Brain microvascular endothelial cell (primary cell): Measurements from ENCODE around the gene RCBTB1.
A peak's percentile ranks its signal among the peaks of the same experiment; 100 is the strongest.

ENCODE experiments used
- DNase-seq: peaks from one replicate; pipeline ENCODE4 v3.0.0-alpha.2; 2020
- H3K27ac ChIP-seq: fragments of 250-450 bp; sonication (Bioruptor Pico); 2 replicates; pipeline ENCODE4 v1.5.1; 2020; ENCODE audit warnings: mild to moderate bottlenecking, moderate library complexity
- H3K27me3 ChIP-seq: fragments of 250-450 bp; sonication (Bioruptor Pico); replicated peaks from 2 replicates; pipeline ENCODE4 v1.5.1; 2020; ENCODE audit warnings: mild to moderate bottlenecking
- H3K36me3 ChIP-seq: fragments of 250-450 bp; sonication (Bioruptor Pico); replicated peaks from 2 replicates; pipeline ENCODE4 v1.5.1; 2020; ENCODE audit warnings: mild to moderate bottlenecking
- H3K4me3 ChIP-seq: 2 replicates; pipeline ENCODE4 v1.5.1; 2011; ENCODE audit warnings: low read depth, mild to moderate bottlenecking, control low read depth, low read length, moderate library complexity
- CTCF ChIP-seq: IDR thresholded peaks from 2 replicates; pipeline ENCODE4 v1.5.1; 2011; ENCODE audit warnings: low read depth, mild to moderate bottlenecking, moderate library complexity, low read length, control low read depth, inconsistent platforms; ENCODE audit errors: missing control alignments
- in situ Hi-C: cut with HindIII; loops from 2 replicates; pipeline ENCODE4 v1.10.0; 2017; ENCODE audit warnings: low sequenced_read_pairs, low pct_ligation_motif_present

Gene RCBTB1

GRCh38 chr13:49528161-49528560 is 57.2 kb downstream of the RCBTB1 start:
- no peak for TF ChIP-seq CTCF
- no peaks in the 10 kb centered on the region for H3K36me3 ChIP-seq
- no peaks in the 10 kb centered on the region for H3K27me3 ChIP-seq
- in situ Hi-C loops: no loop called here
- no peak for DNase-seq
- no peak overlapping the region for H3K4me3 ChIP-seq
- H3K27ac ChIP-seq: no peak overlapping the region

DNA sequence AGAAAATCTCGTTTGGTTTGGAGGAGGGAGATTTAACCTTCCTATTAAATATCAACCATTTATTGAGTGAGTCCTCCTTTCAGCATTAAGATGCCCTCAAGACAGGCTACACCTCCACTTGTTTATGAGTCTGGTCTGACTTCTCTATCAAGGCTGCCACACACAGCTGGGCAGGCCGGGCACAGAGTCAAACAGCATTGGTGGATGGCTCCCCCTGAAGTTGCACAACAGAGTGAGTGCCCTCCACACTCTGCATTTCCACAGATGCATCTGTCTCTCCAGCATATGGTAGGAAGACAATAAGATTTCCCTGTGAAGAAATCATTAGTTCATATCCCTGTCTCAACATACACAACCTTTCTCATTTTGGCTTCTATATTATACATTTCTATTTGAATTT is 58.2 kb downstream of the RCBTB1 start:
- no peak for DNase-seq
- no peak for TF ChIP-seq CTCF
- in situ Hi-C loops: no loop called here
- Histone ChIP-seq H3K27me3 (no peaks in the 10 kb centered on the region), H3K27ac (no peak overlapping the region), H3K36me3 (peaks cover 1% of the 10 kb centered on the region), H3K4me3 (no peak overlapping the region)

- Histone ChIP-seq H3K27ac (no peak overlapping the region), H3K4me3 (no peak overlapping the region), H3K27me3 (no peaks in the 10 kb centered on the region), H3K36me3 (peaks cover 3% of the 10 kb centered on the region)
- TF ChIP-seq CTCF: no peak
- DNase-seq: no peak
- in situ Hi-C loops: no loop called here
Measured at GRCh38 chr13:49524740-49525501, 60.4 kb downstream of the RCBTB1 start.

DNA sequence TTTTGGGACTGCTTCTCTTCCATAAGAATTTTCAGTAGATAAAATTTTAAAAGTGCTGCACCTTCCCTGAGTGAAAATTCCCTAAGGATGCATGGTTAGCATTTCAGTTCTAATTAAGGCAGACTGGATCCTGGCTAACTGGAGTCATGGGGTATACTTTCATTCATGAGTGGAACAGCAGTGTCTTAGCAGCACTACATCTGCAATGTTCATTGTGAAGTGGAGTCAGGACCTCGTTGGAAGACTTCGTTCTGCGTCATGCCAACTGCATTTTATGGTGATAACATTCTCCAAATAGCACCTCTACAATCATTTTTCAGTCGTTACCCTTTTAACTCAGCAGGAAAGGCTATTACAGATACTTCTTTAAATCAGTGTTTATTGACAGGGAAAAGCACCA is 64.1 kb downstream of the RCBTB1 start:
- DNase-seq: no peak
- in situ Hi-C loops: no loop called here
- Histone ChIP-seq H3K4me3 (no peak overlapping the region), H3K36me3 (peaks cover 3% of the 10 kb centered on the region), H3K27me3 (no peaks in the 10 kb centered on the region), H3K27ac (no peak overlapping the region)
- no peak for TF ChIP-seq CTCF

DNA sequence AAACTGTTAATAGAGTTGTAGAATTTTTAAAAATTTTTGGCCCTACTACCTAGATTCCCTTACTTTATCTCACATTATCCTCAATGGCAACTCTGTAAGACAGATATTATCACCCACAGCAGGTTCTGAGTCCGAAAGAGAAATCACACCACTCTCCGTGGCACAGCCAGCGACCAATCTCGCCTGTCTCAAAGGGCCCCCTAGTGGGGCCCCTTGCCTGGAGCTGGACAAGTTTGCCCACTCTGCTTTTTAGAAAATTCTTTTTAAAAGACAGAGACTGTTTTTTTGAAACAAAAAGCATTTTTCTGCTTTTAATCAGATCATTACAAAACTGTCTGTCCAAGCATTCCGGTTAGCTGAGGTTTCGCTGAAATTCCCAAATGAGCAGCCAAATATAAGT is 67.9 kb downstream of the RCBTB1 start:
- Histone ChIP-seq H3K4me3 (no peak overlapping the region), H3K27me3 (no peaks in the 10 kb centered on the region), H3K36me3 (peaks cover 16% of the 10 kb centered on the region), H3K27ac (no peak overlapping the region)
- in situ Hi-C loops: no loop called here
- TF ChIP-seq CTCF: peak; percentile 72
- no peak for DNase-seq

DNA sequence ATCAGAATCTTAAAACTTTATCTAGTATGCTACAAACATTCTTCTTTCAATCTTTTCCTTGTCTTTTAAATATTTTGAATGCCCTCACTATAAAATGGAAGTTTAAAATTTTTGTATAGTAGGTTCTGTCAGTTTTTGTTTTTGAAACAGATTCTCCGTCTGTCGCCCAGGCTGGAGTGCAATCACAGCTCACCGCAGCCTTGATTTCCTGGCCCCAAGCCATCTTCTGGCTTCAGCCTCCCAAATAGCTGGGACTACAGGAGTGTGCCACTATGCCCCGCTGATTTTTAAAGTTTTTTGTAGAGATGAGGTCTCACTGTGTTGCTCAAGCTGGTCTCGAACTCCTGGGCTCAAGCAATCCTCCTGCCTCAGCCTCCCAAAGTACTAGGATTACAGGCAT is 68.9 kb downstream of the RCBTB1 start:
- in situ Hi-C loops: no loop called here
- H3K27ac ChIP-seq: no peak overlapping the region
- DNase-seq: no peak
- no peak for TF ChIP-seq CTCF
- no peaks in the 10 kb centered on the region for H3K27me3 ChIP-seq
- no peak overlapping the region for H3K4me3 ChIP-seq
- H3K36me3 ChIP-seq: peaks cover 13% of the 10 kb centered on the region
